Keratinocyte (primary cell): Measurements from ENCODE around the gene MAB21L4. TPM values are rescaled to one million over a fixed set of nuclear protein-coding genes. Genes with fewer than 3 reads are reported as not detected.

Experiments
- DNase-seq: peaks from one replicate; pipeline ENCODE4 v3.0.0-alpha.2; 2011; ENCODE audit warnings: low read depth, missing footprints, low spot score
- FAIRE-seq: peaks from 2 replicates; lab custom pipeline; 2011; peaks lifted over from hg19 to GRCh38; lab: Jason Lieb, UNC
- H2AFZ ChIP-seq: 2 replicates; pipeline ENCODE4 v1.6.0; 2012; ENCODE audit warnings: low read length, control low read depth, inconsistent platforms; ENCODE audit not compliant: control insufficient read depth
- H3K27ac ChIP-seq: 2 replicates; pipeline ENCODE4 v1.5.1; 2011; ENCODE audit warnings: low read length; ENCODE audit not compliant: control insufficient read depth, insufficient read depth
- H3K27me3 ChIP-seq: 3 replicates; pipeline ENCODE4 v1.6.0; 2011; ENCODE audit warnings: low read length; ENCODE audit not compliant: control insufficient read depth, insufficient read depth; ENCODE audit errors: extremely low read depth
- H3K36me3 ChIP-seq, 2 experiments: 2 replicates in 1 of 2; 3 replicates in 1 of 2; pipeline ENCODE4 v1.5.1; 2011; ENCODE audit warnings: low read length in 2 of 2, mild to moderate bottlenecking in 1 of 2; ENCODE audit not compliant: control insufficient read depth in 2 of 2, insufficient read depth in 2 of 2; ENCODE audit errors: extremely low read depth in 1 of 2
- H3K4me1 ChIP-seq: 3 replicates; pipeline ENCODE4 v1.5.1; 2011; ENCODE audit warnings: low read length; ENCODE audit not compliant: control insufficient read depth, insufficient read depth; ENCODE audit errors: extremely low read depth
- H3K4me2 ChIP-seq: 3 replicates; pipeline ENCODE4 v1.6.0; 2011; ENCODE audit warnings: low read depth, low read length; ENCODE audit not compliant: control insufficient read depth, insufficient read depth; ENCODE audit errors: extremely low read depth
- H3K4me3 ChIP-seq, 3 experiments: fragments of 200-600 bp in 1 of 3; sonication (generic) in 1 of 3; 2 replicates in 2 of 3; 3 replicates in 1 of 3; pipeline ENCODE4 v1.5.1; 2011 to 2016; ENCODE audit warnings: low read length in 3 of 3, mild to moderate bottlenecking in 3 of 3, control low read depth in 2 of 3, inconsistent platforms in 1 of 3, low read depth in 1 of 3, mixed read lengths in 1 of 3, mixed run types in 1 of 3, moderate library complexity in 1 of 3; ENCODE audit not compliant: control insufficient read depth in 2 of 3, insufficient read depth in 2 of 3; ENCODE audit errors: extremely low read depth in 1 of 3
- H3K79me2 ChIP-seq: 2 replicates; pipeline ENCODE4 v1.6.0; 2012; ENCODE audit warnings: low read length; ENCODE audit not compliant: control insufficient read depth, insufficient read depth
- H3K9ac ChIP-seq: 3 replicates; pipeline ENCODE4 v1.6.0; 2011; ENCODE audit warnings: low read length; ENCODE audit not compliant: control insufficient read depth, insufficient read depth; ENCODE audit errors: extremely low read depth
- H3K9me1 ChIP-seq: 3 replicates; pipeline ENCODE4 v1.6.0; 2011; ENCODE audit warnings: low read length; ENCODE audit not compliant: control insufficient read depth, insufficient read depth; ENCODE audit errors: extremely low read depth
- H3K9me3 ChIP-seq: 2 replicates; pipeline ENCODE4 v1.5.1; 2012; ENCODE audit warnings: low read depth, low read length; ENCODE audit not compliant: control insufficient read depth
- H4K20me1 ChIP-seq: 3 replicates; pipeline ENCODE4 v1.6.0; 2011; ENCODE audit warnings: low read length; ENCODE audit not compliant: control insufficient read depth, insufficient read depth; ENCODE audit errors: extremely low read depth
- CTCF ChIP-seq, 3 experiments: IDR thresholded peaks in 1 of 3; conservative IDR thresholded peaks in 1 of 3; optimal IDR thresholded peaks in 1 of 3; 2 replicates in 2 of 3; 3 replicates in 1 of 3; pipeline versions ENCODE3 to v1.5.1; 2011; ENCODE audit warnings: low read length in 3 of 3, mild to moderate bottlenecking in 3 of 3, moderate library complexity in 2 of 3, control low read depth in 1 of 3, inconsistent platforms in 1 of 3; ENCODE audit not compliant: insufficient read depth in 2 of 3; ENCODE audit errors: extremely low read depth in 1 of 3
- EZH2 ChIP-seq: IDR thresholded peaks from one replicate; pipeline ENCODE4 v1.6.1; 2012; ENCODE audit warnings: inconsistent platforms, mild to moderate bottlenecking, low read length, moderate library complexity
- dilution Hi-C: fragments of 300-500 bp; cut with MboI; formaldehyde crosslinking; loops from one replicate; pipeline ENCODE4 v1.7.0; 2020; ENCODE audit warnings: low sequenced_read_pairs; ENCODE audit not compliant: extremely low pct_ligation_motif_present
- polyA plus RNA-seq, 5 experiments: library from polyadenylated mRNA; depleted of rRNA in 3 of 5; stranded (reverse) in 3 of 5; stranded (forward) in 1 of 5; unstranded in 1 of 5; fragments of >200 nt; gene quantifications; 1 replicate in 1 of 5; 2 replicates in 3 of 5; 3 replicates in 1 of 5; pipeline versions ENCODE4 v1.2.1 to v1.2.3, GENCODE V29; 2011 to 2012; ENCODE audit warnings: missing spikeins in 2 of 5, low read depth in 1 of 5, low replicate concordance in 1 of 5

Gene MAB21L4
- polyA plus RNA-seq, 1 donor (not counting 4 experiments of a cell fraction or from before 2014, with no cell fraction given) = 0.37 TPM

- H3K9me1 ChIP-seq = no peaks in the 10 kb centered on the region
- no peaks in the 10 kb centered on the region for H4K20me1 ChIP-seq
- dilution Hi-C loops = no loop called here
- no peaks in the 10 kb centered on the region for H3K79me2 ChIP-seq
- TF ChIP-seq EZH2 (no peak), CTCF (optimal IDR thresholded peaks at IDR 0.05 in 1 of 3, IDR thresholded peaks at IDR 0.05 in 1 of 3, conservative IDR thresholded peaks at IDR 0.05 in 1 of 3; ENCODE audit: extremely low read depth in 1 of 3, insufficient read depth in 2 of 3, low read length in 3 of 3) (no peak)
- H3K36me3 ChIP-seq = no peaks in the 10 kb centered on the region
- no peak overlapping the region for H3K4me3 ChIP-seq
- no peak for DNase-seq
- H3K4me1 ChIP-seq = no peaks in the 10 kb centered on the region
- H3K27me3 ChIP-seq = peaks cover 14% of the 10 kb centered on the region
- H2AFZ ChIP-seq = no peak overlapping the region
- H3K9me3 ChIP-seq = no peaks in the 10 kb centered on the region
- H3K9ac ChIP-seq = no peak overlapping the region
- H3K27ac ChIP-seq = no peak overlapping the region
- H3K4me2 ChIP-seq = no peak overlapping the region
- FAIRE-seq = no peak
These were observed 32.8 kb upstream of the MAB21L4 start for GRCh38 chr2:240928476-240929363.

GRCh38 chr2:240927390-240927781, 31.4 kb upstream of the MAB21L4 start:
- TF ChIP-seq CTCF (optimal IDR thresholded peaks at IDR 0.05 in 1 of 3, IDR thresholded peaks at IDR 0.05 in 1 of 3, conservative IDR thresholded peaks at IDR 0.05 in 1 of 3; ENCODE audit: extremely low read depth in 1 of 3, insufficient read depth in 2 of 3, low read length in 3 of 3) (no peak), EZH2 (no peak)
- no peak overlapping the region for H2AFZ ChIP-seq
- DNase-seq (no peak), FAIRE-seq (no peak)
- no peaks in the 10 kb centered on the region for H4K20me1 ChIP-seq
- H3K9ac ChIP-seq = no peak overlapping the region
- no peaks in the 10 kb centered on the region for H3K9me1 ChIP-seq
- H3K79me2 ChIP-seq = no peaks in the 10 kb centered on the region
- no peaks in the 10 kb centered on the region for H3K4me1 ChIP-seq
- no peak overlapping the region for H3K4me2 ChIP-seq
- H3K36me3 ChIP-seq = no peaks in the 10 kb centered on the region
- peaks cover 9% of the 10 kb centered on the region for H3K27me3 ChIP-seq
- H3K27ac ChIP-seq = no peak overlapping the region
- dilution Hi-C loops = no loop called here
- H3K4me3 ChIP-seq = no peak overlapping the region
- no peaks in the 10 kb centered on the region for H3K9me3 ChIP-seq
